ENCODE measurements around the gene HDDC3.

The HDDC3 gene

GRCh38 chr15:90883526-90883975 is 48.8 kb downstream of the HDDC3 start:
- Histone ChIP-seq H3K27me3 (ENCODE audit: control insufficient read depth, insufficient read depth, low read length) (no peaks in the 10 kb centered on the region), H3K4me3 (ENCODE audit: low read length) (peak overlapping the region; percentile 48), H3K9me3 (ENCODE audit: control insufficient read depth, low read depth, low read length) (no peaks in the 10 kb centered on the region), H3K27ac (ENCODE audit: low read length) (no peak overlapping the region), H3K9ac (ENCODE audit: low read length) (peak overlapping the region; percentile 54), H3K36me3 (ENCODE audit: control insufficient read depth, low read depth, low read length) (peaks cover 13% of the 10 kb centered on the region), H3K4me1 (ENCODE audit: control insufficient read depth, low read depth, low read length) (peaks cover 7% of the 10 kb centered on the region)

- H3K36me3 ChIP-seq (ENCODE audit: control insufficient read depth, low read depth, low read length): peaks cover 16% of the 10 kb centered on the region
- no peaks in the 10 kb centered on the region for H3K9me3 ChIP-seq (ENCODE audit: control insufficient read depth, low read depth, low read length)
- peaks cover 7% of the 10 kb centered on the region for H3K4me1 ChIP-seq (ENCODE audit: control insufficient read depth, low read depth, low read length)
- no peak overlapping the region for H3K9ac ChIP-seq (ENCODE audit: low read length)
- no peaks in the 10 kb centered on the region for H3K27me3 ChIP-seq (ENCODE audit: control insufficient read depth, insufficient read depth, low read length)
- no peak overlapping the region for H3K4me3 ChIP-seq (ENCODE audit: low read length)
- H3K27ac ChIP-seq (ENCODE audit: low read length): no peak overlapping the region
These were observed 49.4 kb downstream of the HDDC3 start for GRCh38 chr15:90882781-90883525.

GRCh38 chr15:90881978-90882721 is 50.2 kb downstream of the HDDC3 start:
- H3K4me1 ChIP-seq (ENCODE audit: control insufficient read depth, low read depth, low read length): peaks cover 7% of the 10 kb centered on the region
- no peak overlapping the region for H3K4me3 ChIP-seq (ENCODE audit: low read length)
- H3K9me3 ChIP-seq (ENCODE audit: control insufficient read depth, low read depth, low read length): no peaks in the 10 kb centered on the region
- H3K36me3 ChIP-seq (ENCODE audit: control insufficient read depth, low read depth, low read length): peaks cover 21% of the 10 kb centered on the region
- no peaks in the 10 kb centered on the region for H3K27me3 ChIP-seq (ENCODE audit: control insufficient read depth, insufficient read depth, low read length)
- no peak overlapping the region for H3K9ac ChIP-seq (ENCODE audit: low read length)
- H3K27ac ChIP-seq (ENCODE audit: low read length): no peak overlapping the region

- no peaks in the 10 kb centered on the region for H3K27me3 ChIP-seq (ENCODE audit: control insufficient read depth, insufficient read depth, low read length)
- no peak overlapping the region for H3K27ac ChIP-seq (ENCODE audit: low read length)
- peaks cover 26% of the 10 kb centered on the region for H3K36me3 ChIP-seq (ENCODE audit: control insufficient read depth, low read depth, low read length)
- peaks cover 7% of the 10 kb centered on the region for H3K4me1 ChIP-seq (ENCODE audit: control insufficient read depth, low read depth, low read length)
- no peak overlapping the region for H3K9ac ChIP-seq (ENCODE audit: low read length)
- H3K9me3 ChIP-seq (ENCODE audit: control insufficient read depth, low read depth, low read length): no peaks in the 10 kb centered on the region
- H3K4me3 ChIP-seq (ENCODE audit: low read length): no peak overlapping the region
These were observed 51.0 kb downstream of the HDDC3 start for GRCh38 chr15:90881181-90881977.

GRCh38 chr15:90880381-90881145 is 51.8 kb downstream of the HDDC3 start:
- H3K9ac ChIP-seq (ENCODE audit: low read length): no peak overlapping the region
- H3K27me3 ChIP-seq (ENCODE audit: control insufficient read depth, insufficient read depth, low read length): no peaks in the 10 kb centered on the region
- peaks cover 7% of the 10 kb centered on the region for H3K4me1 ChIP-seq (ENCODE audit: control insufficient read depth, low read depth, low read length)
- no peak overlapping the region for H3K27ac ChIP-seq (ENCODE audit: low read length)
- H3K4me3 ChIP-seq (ENCODE audit: low read length): no peak overlapping the region
- H3K36me3 ChIP-seq (ENCODE audit: control insufficient read depth, low read depth, low read length): peaks cover 26% of the 10 kb centered on the region
- H3K9me3 ChIP-seq (ENCODE audit: control insufficient read depth, low read depth, low read length): no peaks in the 10 kb centered on the region

Measured in iPS-18a (cell line).